OCI-LY7 (cell line): ENCODE measurements around the gene TPT1. TPM values are rescaled to one million over a fixed set of nuclear protein-coding genes. Genes with fewer than 3 reads are reported as not detected.
"Not testable (repeated sequence)": the region's sequence is repeated elsewhere in the genome, so short reads cannot be mapped to it uniquely, and the experiment has no call there.

Experiments
- BruUV-seq: library from RNA; stranded (reverse); fragments of 400-500 nt; replicated peaks from 2 replicates; lab custom pipeline; 2021; lab: Mats Ljungman, UMichigan
- CTCF ChIA-PET: fragments of 300-600 bp; sonication (Branson Sonifier 250); formaldehyde crosslinking; loops from one replicate; lab custom pipeline; 2022; ENCODE audit warnings: antibody characterized with exemption; ENCODE audit not compliant: unreplicated experiment; lab: Charles Lee
- POLR2A ChIA-PET: fragments of 300-600 bp; sonication (Branson Sonifier 250); formaldehyde crosslinking; loops from one replicate; lab custom pipeline; 2022; ENCODE audit warnings: antibody characterized with exemption; lab: Charles Lee
- DNase-seq: peaks from one replicate; pipeline ENCODE4 v3.0.0-alpha.2; 2015; ENCODE audit warnings: low spot score
- H2AFZ ChIP-seq: fragments of 200-600 bp; sonication (generic), shearing (Covaris generic); 2 replicates; pipeline ENCODE4 v1.6.1; 2014; ENCODE audit warnings: mild to moderate bottlenecking, antibody characterized with exemption, low read length, moderate library complexity
- H3K27ac ChIP-seq: fragments of 200-600 bp; sonication (generic); 2 replicates; pipeline ENCODE4 v1.5.1; 2014; ENCODE audit warnings: mixed run types, low read depth, mild to moderate bottlenecking, moderate library complexity, low read length, inconsistent platforms; ENCODE audit not compliant: poor library complexity, severe bottlenecking
- H3K36me3 ChIP-seq: fragments of 200-600 bp; sonication (generic); 2 replicates; pipeline ENCODE4 v1.6.1; 2014; ENCODE audit warnings: mild to moderate bottlenecking, antibody characterized with exemption, low read length, moderate library complexity, mixed read lengths; ENCODE audit not compliant: insufficient read depth
- H3K4me1 ChIP-seq: fragments of 200-600 bp; sonication (generic); 2 replicates; pipeline ENCODE4 v1.5.1; 2014; ENCODE audit warnings: mild to moderate bottlenecking, low read length; ENCODE audit not compliant: insufficient read depth, poor library complexity, severe bottlenecking
- H3K4me2 ChIP-seq: fragments of 200-600 bp; sonication (generic); 2 replicates; pipeline ENCODE4 v1.6.1; 2014; ENCODE audit warnings: mild to moderate bottlenecking, low read length
- H3K4me3 ChIP-seq: fragments of 200-600 bp; sonication (generic); 2 replicates; pipeline ENCODE4 v1.5.1; 2014; ENCODE audit warnings: mild to moderate bottlenecking, low read depth, low read length; ENCODE audit not compliant: poor library complexity, severe bottlenecking
- H3K79me2 ChIP-seq: fragments of 200-600 bp; sonication (generic); 2 replicates; pipeline ENCODE4 v1.6.1; 2016; ENCODE audit warnings: low read depth, mild to moderate bottlenecking, low read length, moderate library complexity, mixed read lengths; ENCODE audit not compliant: insufficient read depth
- H3K9me2 ChIP-seq: fragments of 200-600 bp; sonication (generic); 2 replicates; pipeline ENCODE4 v1.6.1; 2016; ENCODE audit warnings: mild to moderate bottlenecking, low read length, mixed read lengths; ENCODE audit not compliant: insufficient read depth
- H3K9me3 ChIP-seq: fragments of 200-600 bp; sonication (generic); 2 replicates; pipeline ENCODE4 v1.6.1; 2014; ENCODE audit warnings: mild to moderate bottlenecking, mixed run types, low read length, mixed read lengths
- H4K20me1 ChIP-seq: fragments of 200-600 bp; sonication (generic); 2 replicates; pipeline ENCODE4 v1.6.1; 2014; ENCODE audit warnings: mild to moderate bottlenecking, antibody characterized with exemption, low read length, moderate library complexity, mixed read lengths; ENCODE audit not compliant: insufficient read depth
- EZH2phosphoT487 ChIP-seq: fragments of 200-600 bp; sonication (generic); IDR thresholded peaks from 2 replicates; pipeline ENCODE4 v1.6.1; 2018; ENCODE audit warnings: low read depth, borderline replicate concordance, mild to moderate bottlenecking, mixed run types, antibody characterized with exemption, low read length, moderate library complexity, mixed read lengths
- intact Hi-C: fragments of 100-400 bp; cut with micrococcal nuclease; formaldehyde crosslinking; loops from one replicate; pipeline ENCODE4 v1.10.0; 2022; ENCODE audit not compliant: unreplicated experiment
- total RNA-seq, 2 experiments: library from RNA; depleted of rRNA in 1 of 2; stranded (reverse); fragments of >200 nt in 1 of 2; shearing (Covaris generic) in 1 of 2; gene quantifications; 2 replicates each; pipeline ENCODE4 v1.2.3, GENCODE V29; 2014 to 2022
- TF ChIP-seq, protein P1 (sequence below): fragments of 200-600 bp; sonication (generic); conservative IDR thresholded peaks from 2 replicates; pipeline ENCODE4 v1.5.1; 2014; ENCODE audit warnings: mild to moderate bottlenecking, antibody characterized with exemption, low read length, moderate library complexity, mixed read lengths

TPT1 gene
- total RNA-seq, 2 experiments from 2014 or later = 1,996 to 2,337 TPM

GRCh38 chr13:45350152-45350551, 9.2 kb upstream of the TPT1 start:
- no peak overlapping the region for H3K4me2 ChIP-seq
- H3K9me3 ChIP-seq = no peaks in the 10 kb centered on the region
- BruUV-seq = no TSS peak
- ChIA-PET CTCF (no interaction called here), POLR2A (no interaction called here)
- no peaks in the 10 kb centered on the region for H4K20me1 ChIP-seq
- no peak overlapping the region for H3K27ac ChIP-seq
- DNase-seq = no peak
- no peaks in the 10 kb centered on the region for H3K9me2 ChIP-seq
- intact Hi-C loops = no loop called here
- H3K36me3 ChIP-seq = peaks cover 52% of the 10 kb centered on the region
- H3K4me3 ChIP-seq = no peak overlapping the region
- H3K79me2 ChIP-seq = 0 out of 2 replicates have a peak, but pooled peaks cover 4% of the 10 kb centered on the region
- peaks cover 12% of the 10 kb centered on the region for H3K4me1 ChIP-seq
- H2AFZ ChIP-seq = no peak overlapping the region
- TF ChIP-seq EZH2phosphoT487 = no peak
- TF ChIP-seq, protein P1, sequence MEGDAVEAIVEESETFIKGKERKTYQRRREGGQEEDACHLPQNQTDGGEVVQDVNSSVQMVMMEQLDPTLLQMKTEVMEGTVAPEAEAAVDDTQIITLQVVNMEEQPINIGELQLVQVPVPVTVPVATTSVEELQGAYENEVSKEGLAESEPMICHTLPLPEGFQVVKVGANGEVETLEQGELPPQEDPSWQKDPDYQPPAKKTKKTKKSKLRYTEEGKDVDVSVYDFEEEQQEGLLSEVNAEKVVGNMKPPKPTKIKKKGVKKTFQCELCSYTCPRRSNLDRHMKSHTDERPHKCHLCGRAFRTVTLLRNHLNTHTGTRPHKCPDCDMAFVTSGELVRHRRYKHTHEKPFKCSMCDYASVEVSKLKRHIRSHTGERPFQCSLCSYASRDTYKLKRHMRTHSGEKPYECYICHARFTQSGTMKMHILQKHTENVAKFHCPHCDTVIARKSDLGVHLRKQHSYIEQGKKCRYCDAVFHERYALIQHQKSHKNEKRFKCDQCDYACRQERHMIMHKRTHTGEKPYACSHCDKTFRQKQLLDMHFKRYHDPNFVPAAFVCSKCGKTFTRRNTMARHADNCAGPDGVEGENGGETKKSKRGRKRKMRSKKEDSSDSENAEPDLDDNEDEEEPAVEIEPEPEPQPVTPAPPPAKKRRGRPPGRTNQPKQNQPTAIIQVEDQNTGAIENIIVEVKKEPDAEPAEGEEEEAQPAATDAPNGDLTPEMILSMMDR = no peak

DNA sequence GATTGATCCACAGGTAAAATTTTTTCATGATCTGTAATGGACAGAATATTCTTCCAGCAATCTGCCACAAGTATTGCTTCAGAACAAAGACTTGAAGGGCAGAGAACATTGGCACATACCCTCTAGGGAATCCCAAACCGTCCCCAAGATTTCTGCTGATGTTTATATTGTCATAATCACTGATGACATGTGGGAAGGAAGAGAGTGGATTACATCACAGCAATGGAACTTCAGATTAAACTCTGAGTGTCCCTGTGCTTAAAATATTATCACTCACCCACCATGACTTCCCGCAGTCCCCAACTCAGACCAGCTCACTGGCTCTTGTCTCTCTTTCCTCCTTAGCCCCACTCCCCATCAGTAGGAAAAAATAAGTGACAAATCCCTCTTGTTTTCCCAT, 8.5 kb upstream of the TPT1 start:
- no peak for TF ChIP-seq EZH2phosphoT487
- no peaks in the 10 kb centered on the region for H3K9me3 ChIP-seq
- no TSS peak for BruUV-seq
- CTCF ChIA-PET = no interaction called here
- no peaks in the 10 kb centered on the region for H4K20me1 ChIP-seq
- intact Hi-C loops = no loop called here
- H3K4me2 ChIP-seq = no peak overlapping the region
- no peak overlapping the region for H2AFZ ChIP-seq
- H3K36me3 ChIP-seq = peaks cover 55% of the 10 kb centered on the region
- peaks cover 12% of the 10 kb centered on the region for H3K4me1 ChIP-seq
- H3K9me2 ChIP-seq = no peaks in the 10 kb centered on the region
- 0 out of 2 replicates have a peak, but pooled peaks cover 4% of the 10 kb centered on the region for H3K79me2 ChIP-seq
- no peak overlapping the region for H3K4me3 ChIP-seq
- no peak overlapping the region for H3K27ac ChIP-seq
- no peak for DNase-seq
- POLR2A ChIA-PET = no interaction called here

GRCh38 chr13:45344064-45344463, 3.1 kb upstream of the TPT1 start:
- H3K9me3 ChIP-seq, H3K9me2 ChIP-seq, H2AFZ ChIP-seq, CTCF ChIA-PET, H3K4me3 ChIP-seq, H3K4me2 ChIP-seq, BruUV-seq, H3K27ac ChIP-seq, DNase-seq: not testable (repeated sequence)
- Histone ChIP-seq H3K4me1 (peaks cover 15% of the 10 kb centered on the region), H4K20me1 (peaks cover 13% of the 10 kb centered on the region), H3K79me2 (peaks cover 34% of the 10 kb centered on the region), H3K36me3 (peaks cover 49% of the 10 kb centered on the region)
- intact Hi-C loops = loop anchor here (5.0 kb wide), 1 partner anchor 838 kb away; the partner anchor contains the start of gene LCP1
- POLR2A ChIA-PET = interaction anchor here (0.6 to 1.3 kb wide), 2 partner anchors 13 to 15 kb away, joined by 3 read pairs; no protein-coding TSS in a partner anchor

- CTCF ChIA-PET, H3K4me3 ChIP-seq, H3K27ac ChIP-seq, H2AFZ ChIP-seq, H3K9me3 ChIP-seq, BruUV-seq, H3K4me2 ChIP-seq, H3K9me2 ChIP-seq, DNase-seq: not testable (repeated sequence)
- Histone ChIP-seq H3K4me1 (peaks cover 25% of the 10 kb centered on the region), H3K79me2 (peaks cover 44% of the 10 kb centered on the region), H3K36me3 (peaks cover 55% of the 10 kb centered on the region), H4K20me1 (peaks cover 22% of the 10 kb centered on the region)
- POLR2A ChIA-PET = interaction anchor here (0.6 to 2.4 kb wide), 4 partner anchors 11 to 110 kb away, joined by 3 to 13 read pairs (median 3); no protein-coding TSS in a partner anchor
- intact Hi-C loops = loop anchor here (5.0 kb wide), 1 partner anchor 839 kb away; the partner anchor contains the start of gene LCP1
These were observed 2.1 kb upstream of the TPT1 start for GRCh38 chr13:45343102-45343501.

DNA sequence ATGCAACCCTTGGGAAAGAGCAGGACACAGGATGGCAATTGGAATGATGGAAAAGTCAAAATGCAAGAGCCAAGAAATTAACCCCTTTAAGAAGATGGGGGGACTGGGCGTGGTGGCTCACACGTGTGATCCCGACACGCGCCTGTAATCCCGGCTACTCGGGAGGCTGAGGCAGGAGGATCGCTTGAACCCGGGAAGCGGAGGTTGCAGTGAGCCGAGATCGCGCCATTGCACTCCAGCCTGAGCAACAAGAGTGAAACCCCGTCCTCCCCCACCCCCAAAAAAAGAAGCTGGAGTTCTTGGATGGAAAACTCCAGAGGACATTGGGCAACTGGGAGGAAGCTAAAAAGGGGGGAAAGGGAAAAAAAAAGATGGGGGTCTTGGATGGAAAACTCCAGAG, 1.7 kb upstream of the TPT1 start:
- H2AFZ ChIP-seq, DNase-seq, H3K27ac ChIP-seq, H3K9me2 ChIP-seq, BruUV-seq, H3K9me3 ChIP-seq: not testable (repeated sequence)
- H3K4me3 ChIP-seq = peak overlapping the region; percentile 82
- peaks cover 48% of the 10 kb centered on the region for H3K79me2 ChIP-seq
- peaks cover 29% of the 10 kb centered on the region for H3K4me1 ChIP-seq
- intact Hi-C loops = loop anchor here (5.0 kb wide), 1 partner anchor 840 kb away; the partner anchor contains the start of gene LCP1
- peaks cover 55% of the 10 kb centered on the region for H3K36me3 ChIP-seq
- H3K4me2 ChIP-seq = peak overlapping the region; percentile 81
- POLR2A ChIA-PET = interaction anchor here (0.6 to 2.4 kb wide), 6 partner anchors 11 to 121 kb away, joined by 3 to 13 read pairs (median 3); no protein-coding TSS in a partner anchor
- CTCF ChIA-PET = interaction anchor here (0.6 kb wide), 1 partner anchor 150 kb away, joined by 3 read pairs; no protein-coding TSS in a partner anchor
- peaks cover 27% of the 10 kb centered on the region for H4K20me1 ChIP-seq
